Measurements from ENCODE around the gene GAN. TPM values are rescaled to one million over a fixed set of nuclear protein-coding genes. Genes with fewer than 3 reads are reported as not detected.

The GAN gene
- total RNA-seq, 1 donor from 2014 or later: 20.9 TPM

DNA sequence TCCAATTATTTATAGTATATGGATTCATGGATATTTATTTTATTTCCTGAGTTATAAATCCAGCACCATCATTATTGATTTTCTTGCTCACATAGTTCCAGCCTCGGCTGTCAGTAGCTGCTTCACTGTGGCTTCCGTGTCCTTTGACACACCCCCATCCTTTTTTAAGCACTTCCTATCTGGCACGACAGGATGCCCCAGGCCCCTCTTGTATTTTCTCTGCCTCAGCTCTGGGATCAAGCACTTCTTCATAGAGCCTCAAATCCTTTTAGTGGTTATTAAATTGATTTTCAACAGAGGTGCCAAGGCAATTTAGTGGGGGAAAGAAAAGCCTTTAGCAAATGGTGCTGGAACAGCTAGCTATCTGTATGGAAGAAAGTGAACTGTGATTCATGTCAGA lies 59.8 kb downstream of the GAN start:
- DNase-seq (ENCODE audit: low read depth): no peak
- TF ChIP-seq EZH2 (IDR thresholded peaks at IDR 0.05; ENCODE audit: insufficient read depth, low read length): no peak
- TF ChIP-seq, protein P1, sequence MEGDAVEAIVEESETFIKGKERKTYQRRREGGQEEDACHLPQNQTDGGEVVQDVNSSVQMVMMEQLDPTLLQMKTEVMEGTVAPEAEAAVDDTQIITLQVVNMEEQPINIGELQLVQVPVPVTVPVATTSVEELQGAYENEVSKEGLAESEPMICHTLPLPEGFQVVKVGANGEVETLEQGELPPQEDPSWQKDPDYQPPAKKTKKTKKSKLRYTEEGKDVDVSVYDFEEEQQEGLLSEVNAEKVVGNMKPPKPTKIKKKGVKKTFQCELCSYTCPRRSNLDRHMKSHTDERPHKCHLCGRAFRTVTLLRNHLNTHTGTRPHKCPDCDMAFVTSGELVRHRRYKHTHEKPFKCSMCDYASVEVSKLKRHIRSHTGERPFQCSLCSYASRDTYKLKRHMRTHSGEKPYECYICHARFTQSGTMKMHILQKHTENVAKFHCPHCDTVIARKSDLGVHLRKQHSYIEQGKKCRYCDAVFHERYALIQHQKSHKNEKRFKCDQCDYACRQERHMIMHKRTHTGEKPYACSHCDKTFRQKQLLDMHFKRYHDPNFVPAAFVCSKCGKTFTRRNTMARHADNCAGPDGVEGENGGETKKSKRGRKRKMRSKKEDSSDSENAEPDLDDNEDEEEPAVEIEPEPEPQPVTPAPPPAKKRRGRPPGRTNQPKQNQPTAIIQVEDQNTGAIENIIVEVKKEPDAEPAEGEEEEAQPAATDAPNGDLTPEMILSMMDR (IDR thresholded peaks at IDR 0.05; ENCODE audit: insufficient read depth, low read depth, low read length): no peak
- H3K27ac Mint-ChIP-seq (ENCODE audit: unreplicated experiment): no peak overlapping the region
- H3K36me3 Mint-ChIP-seq (ENCODE audit: low read depth, unreplicated experiment): peaks cover 14% of the 10 kb centered on the region
- no peak overlapping the region for H3K4me3 Mint-ChIP-seq (ENCODE audit: unreplicated experiment)
- Histone ChIP-seq H3K4me1 (ENCODE audit: insufficient read depth, low read length) (no peaks in the 10 kb centered on the region), H3K9ac (ENCODE audit: low read length) (no peak overlapping the region), H3K9me3 (ENCODE audit: insufficient read depth, low read depth, low read length) (no peaks in the 10 kb centered on the region), H3K27ac (ENCODE audit: low read depth, low read length) (no peak overlapping the region), H4K20me1 (ENCODE audit: insufficient read depth, low read length) (no peaks in the 10 kb centered on the region), H3K36me3 (ENCODE audit: insufficient read depth, low read length) (peaks cover 11% of the 10 kb centered on the region), H3K79me2 (ENCODE audit: insufficient read depth, low read length) (no peaks in the 10 kb centered on the region), H3K4me2 (ENCODE audit: low read length) (no peak overlapping the region), H3K4me3 (ENCODE audit: insufficient read depth, low read depth, low read length) (no peak overlapping the region), H2AFZ (ENCODE audit: low read depth, low read length) (no peak overlapping the region), H3K27me3 (ENCODE audit: insufficient read depth, low read length) (no peaks in the 10 kb centered on the region)
- H3K4me1 Mint-ChIP-seq (ENCODE audit: low read depth, unreplicated experiment): peaks cover 2% of the 10 kb centered on the region
- H3K9me3 Mint-ChIP-seq (ENCODE audit: unreplicated experiment): no peaks in the 10 kb centered on the region
- no peak for FAIRE-seq
- no peaks in the 10 kb centered on the region for H3K27me3 Mint-ChIP-seq (ENCODE audit: low read depth, unreplicated experiment)

DNA sequence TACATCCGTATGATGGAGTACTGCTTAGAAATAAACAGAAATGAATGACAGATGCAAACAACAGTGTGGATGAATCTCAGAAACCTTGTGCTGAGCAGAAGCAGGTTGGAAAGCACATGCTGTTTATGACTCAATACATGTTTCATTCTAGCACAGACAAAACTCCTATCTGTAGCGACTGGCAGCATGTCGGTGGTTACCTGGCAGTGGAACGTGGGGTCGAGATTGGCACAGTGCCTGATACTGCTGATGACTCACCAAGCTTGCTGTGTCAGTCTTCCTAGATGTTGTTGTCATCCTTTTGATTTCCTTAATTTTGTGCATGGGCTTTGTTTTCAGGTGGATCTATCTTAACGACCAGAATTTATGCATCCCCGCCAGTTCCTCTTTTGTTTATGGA lies 62.1 kb downstream of the GAN start:
- H3K27me3 Mint-ChIP-seq (ENCODE audit: low read depth, unreplicated experiment): no peaks in the 10 kb centered on the region
- peak; percentile 13 for DNase-seq (ENCODE audit: low read depth)
- H3K9me3 Mint-ChIP-seq (ENCODE audit: unreplicated experiment): no peaks in the 10 kb centered on the region
- H2AFZ ChIP-seq (ENCODE audit: low read depth, low read length): no peak overlapping the region
- peaks cover 12% of the 10 kb centered on the region for H3K36me3 Mint-ChIP-seq (ENCODE audit: low read depth, unreplicated experiment)
- H3K27me3 ChIP-seq (ENCODE audit: insufficient read depth, low read length): no peaks in the 10 kb centered on the region
- no peaks in the 10 kb centered on the region for H3K79me2 ChIP-seq (ENCODE audit: insufficient read depth, low read length)
- no peak overlapping the region for H3K9ac ChIP-seq (ENCODE audit: low read length)
- no peaks in the 10 kb centered on the region for H3K4me1 ChIP-seq (ENCODE audit: insufficient read depth, low read length)
- TF ChIP-seq, protein P1 (IDR thresholded peaks at IDR 0.05; ENCODE audit: insufficient read depth, low read depth, low read length): no peak
- TF ChIP-seq EZH2 (IDR thresholded peaks at IDR 0.05; ENCODE audit: insufficient read depth, low read length): no peak
- FAIRE-seq: no peak
- no peaks in the 10 kb centered on the region for H4K20me1 ChIP-seq (ENCODE audit: insufficient read depth, low read length)
- H3K27ac Mint-ChIP-seq (ENCODE audit: unreplicated experiment): no peak overlapping the region
- peaks cover 2% of the 10 kb centered on the region for H3K4me1 Mint-ChIP-seq (ENCODE audit: low read depth, unreplicated experiment)
- no peak overlapping the region for H3K4me3 ChIP-seq (ENCODE audit: insufficient read depth, low read depth, low read length)
- H3K4me2 ChIP-seq (ENCODE audit: low read length): no peak overlapping the region
- no peak overlapping the region for H3K4me3 Mint-ChIP-seq (ENCODE audit: unreplicated experiment)
- peaks cover 11% of the 10 kb centered on the region for H3K36me3 ChIP-seq (ENCODE audit: insufficient read depth, low read length)
- no peaks in the 10 kb centered on the region for H3K9me3 ChIP-seq (ENCODE audit: insufficient read depth, low read depth, low read length)
- no peak overlapping the region for H3K27ac ChIP-seq (ENCODE audit: low read depth, low read length)

DNA sequence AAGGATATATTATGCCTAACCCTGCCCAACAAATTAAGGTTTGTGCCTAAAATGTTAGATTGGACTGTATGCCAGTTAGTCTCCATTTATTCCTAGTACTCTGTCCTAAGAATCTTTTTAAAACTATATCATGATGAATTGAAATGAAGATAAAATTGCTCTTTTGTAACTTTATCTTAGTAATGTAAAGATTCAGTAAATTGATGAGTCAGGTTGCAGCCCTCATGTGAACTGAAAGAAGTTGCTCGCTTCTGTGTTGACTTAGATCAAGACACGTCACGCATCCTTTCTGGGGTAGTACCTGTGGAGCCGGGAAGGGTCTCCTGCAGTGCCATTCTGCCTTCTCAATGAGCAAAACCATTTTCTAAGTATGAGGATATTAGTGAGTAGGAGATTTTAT lies 63.3 kb downstream of the GAN start:
- H3K4me3 Mint-ChIP-seq (ENCODE audit: unreplicated experiment): no peak overlapping the region
- no peak overlapping the region for H3K27ac ChIP-seq (ENCODE audit: low read depth, low read length)
- no peaks in the 10 kb centered on the region for H4K20me1 ChIP-seq (ENCODE audit: insufficient read depth, low read length)
- no peak for FAIRE-seq
- TF ChIP-seq, protein P1 (IDR thresholded peaks at IDR 0.05; ENCODE audit: insufficient read depth, low read depth, low read length): no peak
- no peak for TF ChIP-seq EZH2 (IDR thresholded peaks at IDR 0.05; ENCODE audit: insufficient read depth, low read length)
- peaks cover 11% of the 10 kb centered on the region for H3K36me3 ChIP-seq (ENCODE audit: insufficient read depth, low read length)
- H3K4me1 Mint-ChIP-seq (ENCODE audit: low read depth, unreplicated experiment): peaks cover 2% of the 10 kb centered on the region
- no peak overlapping the region for H3K27ac Mint-ChIP-seq (ENCODE audit: unreplicated experiment)
- no peaks in the 10 kb centered on the region for H3K79me2 ChIP-seq (ENCODE audit: insufficient read depth, low read length)
- no peak for DNase-seq (ENCODE audit: low read depth)
- no peaks in the 10 kb centered on the region for H3K4me1 ChIP-seq (ENCODE audit: insufficient read depth, low read length)
- no peaks in the 10 kb centered on the region for H3K27me3 ChIP-seq (ENCODE audit: insufficient read depth, low read length)
- no peak overlapping the region for H3K4me2 ChIP-seq (ENCODE audit: low read length)
- no peak overlapping the region for H3K4me3 ChIP-seq (ENCODE audit: insufficient read depth, low read depth, low read length)
- H3K9me3 Mint-ChIP-seq (ENCODE audit: unreplicated experiment): no peaks in the 10 kb centered on the region
- no peaks in the 10 kb centered on the region for H3K27me3 Mint-ChIP-seq (ENCODE audit: low read depth, unreplicated experiment)
- H3K9me3 ChIP-seq (ENCODE audit: insufficient read depth, low read depth, low read length): no peaks in the 10 kb centered on the region
- no peak overlapping the region for H2AFZ ChIP-seq (ENCODE audit: low read depth, low read length)
- peaks cover 12% of the 10 kb centered on the region for H3K36me3 Mint-ChIP-seq (ENCODE audit: low read depth, unreplicated experiment)
- no peak overlapping the region for H3K9ac ChIP-seq (ENCODE audit: low read length)

Measured in astrocyte (in vitro differentiated cells and primary cell).